TTC549 (cell line): ENCODE results near the gene DACT1.

Experiments used
- FAIRE-seq: peaks from 2 replicates; lab custom pipeline; 2012; peaks lifted over from hg19 to GRCh38; lab: Jason Lieb, UNC

DACT1 gene

DNA sequence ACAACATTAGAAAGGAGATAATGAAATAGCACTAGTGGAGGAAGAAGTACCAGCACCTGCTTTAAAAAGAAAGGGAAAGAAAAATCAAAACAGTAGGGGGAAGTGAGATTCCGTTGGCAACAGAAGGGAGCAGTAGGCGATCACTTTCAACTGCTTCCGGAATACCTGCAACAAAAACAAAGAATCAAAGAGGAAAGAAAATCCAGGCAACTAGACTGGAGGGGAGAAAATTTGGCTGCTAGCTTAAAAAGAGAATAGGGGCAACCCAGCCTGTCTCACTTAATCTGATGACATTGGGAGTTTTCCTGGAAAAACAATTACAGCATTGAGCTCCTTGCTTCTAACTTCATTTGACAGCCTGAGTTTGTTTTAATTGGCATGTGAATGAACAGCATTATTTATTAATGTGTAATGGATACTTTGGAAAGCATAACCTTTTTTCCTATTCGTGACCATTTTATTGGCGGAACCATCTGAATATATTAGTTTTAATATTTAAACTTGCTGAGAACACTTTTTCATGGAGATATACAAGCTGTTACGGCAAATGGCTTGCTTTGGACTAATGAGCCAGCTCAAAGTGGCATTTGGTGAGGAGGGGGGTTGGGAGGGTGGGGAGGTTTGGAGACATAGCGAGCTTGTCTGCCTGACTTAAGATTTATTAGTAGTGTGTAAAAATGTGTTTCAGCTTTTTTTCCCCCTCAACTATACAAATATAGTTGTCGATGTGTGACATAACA lies 2.5 kb upstream of the DACT1 start:
- FAIRE-seq, result no peak

GRCh38 chr14:58636129-58636528 lies 1.6 kb upstream of the DACT1 start:
- no peak for FAIRE-seq

- no peak for FAIRE-seq
These were observed 747 bp upstream of the DACT1 start for GRCh38 chr14:58637040-58637390.

DNA sequence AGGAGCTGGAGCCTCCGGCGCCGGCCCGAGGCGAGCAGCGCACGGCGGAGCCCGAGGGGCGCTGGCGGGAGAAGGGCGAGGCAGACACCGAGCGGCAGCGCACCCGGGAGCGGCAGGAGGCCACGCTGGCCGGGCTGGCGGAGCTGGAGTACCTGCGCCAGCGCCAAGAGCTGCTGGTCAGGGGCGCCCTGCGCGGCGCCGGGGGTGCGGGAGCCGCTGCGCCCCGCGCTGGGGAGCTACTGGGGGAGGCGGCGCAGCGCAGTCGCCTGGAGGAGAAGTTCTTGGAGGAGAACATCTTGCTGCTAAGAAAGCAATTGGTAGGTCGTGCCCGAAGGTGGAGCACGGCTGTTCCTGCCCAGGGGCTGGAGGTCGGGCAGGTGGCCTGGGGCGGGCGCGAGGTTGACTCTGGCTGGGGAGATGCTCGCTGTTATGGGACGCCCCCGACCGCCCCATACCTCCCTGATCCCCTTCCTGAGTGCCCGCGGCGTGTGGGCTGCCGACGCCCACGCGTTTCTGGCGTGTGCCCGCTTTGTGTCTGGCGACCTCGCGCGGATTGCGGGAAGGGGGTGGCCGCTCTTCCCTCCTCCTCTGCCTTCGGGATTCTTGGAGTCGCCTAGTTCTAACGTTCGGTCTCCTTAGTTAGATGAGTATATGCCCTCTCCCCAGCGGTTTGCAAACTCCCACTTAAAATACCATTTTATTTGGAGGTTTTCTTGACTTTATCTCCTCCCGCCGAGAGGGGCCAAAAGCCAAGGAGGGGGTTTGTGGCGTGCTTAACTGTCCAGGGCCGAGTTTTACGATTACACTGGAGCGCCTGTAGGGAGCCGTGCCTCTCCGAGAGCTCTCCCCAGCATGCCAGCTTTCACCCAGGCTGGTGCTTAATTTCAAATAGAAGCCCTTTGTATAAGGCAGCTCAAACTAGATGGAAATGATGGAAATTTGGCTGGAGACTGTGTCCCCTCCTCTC lies 752 bp downstream of the DACT1 start:
- no peak for FAIRE-seq

DNA sequence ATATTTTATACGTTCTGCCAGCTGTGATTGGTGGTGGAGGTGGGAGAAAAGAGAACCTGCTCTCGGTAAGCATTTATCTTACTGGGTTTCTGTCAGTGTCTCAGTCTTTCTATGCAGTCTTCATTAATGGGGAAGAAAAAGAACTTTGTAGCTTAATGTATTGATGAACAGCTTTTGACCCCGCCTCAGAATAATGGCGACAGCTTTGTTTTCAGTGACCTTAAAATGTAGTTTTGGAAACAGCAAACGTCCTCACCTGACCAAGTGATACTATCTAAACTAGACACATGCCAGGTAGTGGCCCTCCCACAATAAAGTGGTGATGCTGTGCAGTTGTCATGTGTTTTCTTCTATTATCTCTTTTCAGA lies 1.4 kb downstream of the DACT1 start:
- FAIRE-seq, result no peak

GRCh38 chr14:58639842-58640484 lies 2.2 kb downstream of the DACT1 start:
- no peak for FAIRE-seq

DNA sequence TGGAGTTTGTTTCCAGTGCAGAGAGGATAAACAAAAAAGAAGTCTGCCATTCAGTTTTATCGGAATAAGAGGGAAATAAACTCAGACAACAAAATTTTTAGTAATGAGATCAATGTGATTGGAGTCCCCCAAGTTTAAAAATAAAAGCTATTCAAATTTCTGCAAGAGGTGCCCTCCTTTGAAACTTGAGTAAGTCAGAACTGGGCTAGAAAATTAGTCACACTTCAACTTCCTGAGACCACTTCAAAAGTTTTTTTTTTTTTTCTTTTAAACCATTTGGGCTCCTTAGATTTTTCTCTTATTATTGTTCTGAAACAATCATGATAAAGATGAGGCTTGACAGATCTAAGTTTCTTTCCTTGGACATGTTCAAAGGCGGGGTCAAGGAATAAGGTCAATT lies 3.2 kb downstream of the DACT1 start:
- no peak for FAIRE-seq

DNA sequence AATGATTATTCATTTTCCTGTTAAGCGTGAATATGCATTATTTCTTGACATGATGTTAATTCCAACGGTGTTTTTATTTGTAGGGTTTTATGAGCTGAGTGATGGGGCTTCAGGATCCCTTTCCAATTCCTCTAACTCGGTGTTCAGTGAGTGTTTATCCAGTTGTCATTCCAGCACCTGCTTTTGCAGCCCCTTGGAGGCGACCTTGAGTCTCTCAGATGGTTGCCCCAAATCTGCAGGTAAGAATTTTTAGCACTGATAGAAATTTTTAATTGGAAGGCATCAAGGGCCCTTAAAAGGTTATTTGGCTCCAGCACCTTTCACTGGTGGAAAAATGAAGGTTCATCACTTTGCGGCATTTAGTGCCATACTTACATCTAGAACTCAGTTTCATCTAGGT lies 3.7 kb downstream of the DACT1 start:
- no peak for FAIRE-seq

DNA sequence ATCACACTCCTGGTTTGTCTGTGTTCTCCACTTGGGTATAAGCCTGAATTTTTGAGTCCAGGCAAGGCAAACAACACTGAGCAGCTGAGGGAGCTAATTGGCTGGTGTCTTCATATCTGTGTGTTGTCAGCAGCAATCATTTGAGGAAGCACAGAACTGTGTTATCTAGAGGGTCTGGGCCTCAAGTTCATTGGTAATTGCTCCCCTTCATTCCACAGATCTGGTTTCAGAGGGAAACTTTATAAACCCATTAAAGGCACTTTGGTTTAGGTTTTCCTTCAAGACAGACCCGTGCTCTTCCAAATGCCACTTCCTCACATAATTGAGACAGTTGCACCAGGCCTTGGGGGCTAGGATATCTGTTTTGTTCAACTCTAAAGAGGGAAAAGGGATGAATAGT lies 5.6 kb downstream of the DACT1 start:
- no peak for FAIRE-seq

- no peak for FAIRE-seq
These were observed 7.9 kb downstream of the DACT1 start for GRCh38 chr14:58645641-58646040.

GRCh38 chr14:58646479-58646878 lies 8.7 kb downstream of the DACT1 start:
- no peak for FAIRE-seq

DNA sequence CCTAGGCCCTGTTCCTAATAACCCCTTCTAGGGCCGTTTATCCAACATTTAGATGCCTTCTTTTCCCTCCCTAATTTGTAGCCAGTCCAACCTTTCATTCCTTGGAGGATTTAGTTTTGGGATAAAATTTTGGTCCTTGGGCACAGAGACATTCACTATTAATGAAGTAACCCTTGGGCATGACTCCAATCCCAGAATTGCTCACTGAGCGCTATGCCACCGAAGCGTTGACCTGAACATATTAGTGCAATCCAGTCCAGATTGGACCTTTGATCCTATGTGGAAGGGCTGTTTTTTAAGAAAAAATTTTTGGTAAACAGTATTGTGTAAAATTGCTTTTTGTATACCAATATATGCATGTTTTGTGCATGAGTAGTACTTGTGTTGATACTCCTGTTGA lies 10.0 kb downstream of the DACT1 start:
- no peak for FAIRE-seq

- FAIRE-seq, result no peak
These were observed 13.1 kb downstream of the DACT1 start for GRCh38 chr14:58650857-58651256.

DNA sequence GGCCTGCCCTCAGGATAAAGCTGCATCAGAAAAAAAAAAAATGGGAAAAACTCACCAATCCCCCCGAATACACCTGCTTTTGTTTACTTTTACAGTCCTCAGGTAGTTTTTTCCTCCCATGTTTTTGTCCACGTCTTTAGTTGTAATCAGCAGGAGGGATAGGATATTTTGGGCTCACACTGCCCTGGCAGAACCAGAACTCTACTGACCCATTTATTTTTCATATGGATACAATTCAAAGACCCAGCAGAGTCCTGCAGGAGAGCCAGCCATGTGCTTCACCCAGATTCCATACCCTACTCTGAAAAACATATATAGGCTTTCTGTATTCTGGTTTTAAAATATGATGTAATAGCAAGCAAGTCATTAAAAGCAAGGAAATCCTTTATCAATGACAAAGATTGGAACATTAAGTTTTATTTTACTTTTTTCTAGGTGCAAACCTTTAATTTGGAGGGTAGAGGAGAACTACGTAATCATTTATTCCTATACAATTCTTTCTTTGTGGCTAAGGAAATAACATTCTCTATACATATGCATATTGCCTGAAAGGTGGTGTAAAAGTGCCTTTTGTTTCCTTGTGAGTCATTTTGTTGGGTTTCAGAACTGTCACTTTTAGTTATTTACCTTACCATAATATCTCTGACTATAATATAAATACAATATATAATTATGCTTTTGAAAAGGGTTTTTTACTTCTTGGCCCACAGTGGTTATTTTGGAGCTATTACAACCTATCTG lies 19.1 kb downstream of the DACT1 start:
- FAIRE-seq, result no peak

GRCh38 chr14:58659061-58659460 lies 21.3 kb downstream of the DACT1 start:
- no peak for FAIRE-seq

DNA sequence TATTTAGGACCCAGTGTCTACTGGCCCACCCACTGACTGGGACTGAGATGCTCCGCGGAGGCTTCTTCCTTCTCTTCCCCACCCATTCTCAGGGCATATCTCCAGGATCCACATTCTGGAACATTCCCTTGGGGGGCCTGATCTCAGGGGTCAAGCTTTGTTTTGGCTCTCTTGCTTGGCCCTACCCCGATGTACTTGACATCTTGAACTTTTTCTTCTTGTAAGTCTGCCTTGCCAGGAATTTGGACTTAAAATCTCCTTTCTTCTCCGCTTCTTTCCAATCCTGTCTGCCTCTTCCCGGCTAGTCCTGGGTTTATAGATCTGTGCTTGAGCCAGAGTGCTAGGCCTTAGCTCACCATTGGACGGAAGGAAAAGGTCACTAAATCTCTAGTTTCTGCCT lies 22.1 kb downstream of the DACT1 start:
- FAIRE-seq, result no peak

- FAIRE-seq, result no peak
These were observed 22.6 kb downstream of the DACT1 start for GRCh38 chr14:58660407-58660806.

- FAIRE-seq, result no peak
These were observed 24.3 kb downstream of the DACT1 start for GRCh38 chr14:58662018-58662417.

- FAIRE-seq, result no peak
These were observed 25.0 kb downstream of the DACT1 start for GRCh38 chr14:58662759-58663158.

DNA sequence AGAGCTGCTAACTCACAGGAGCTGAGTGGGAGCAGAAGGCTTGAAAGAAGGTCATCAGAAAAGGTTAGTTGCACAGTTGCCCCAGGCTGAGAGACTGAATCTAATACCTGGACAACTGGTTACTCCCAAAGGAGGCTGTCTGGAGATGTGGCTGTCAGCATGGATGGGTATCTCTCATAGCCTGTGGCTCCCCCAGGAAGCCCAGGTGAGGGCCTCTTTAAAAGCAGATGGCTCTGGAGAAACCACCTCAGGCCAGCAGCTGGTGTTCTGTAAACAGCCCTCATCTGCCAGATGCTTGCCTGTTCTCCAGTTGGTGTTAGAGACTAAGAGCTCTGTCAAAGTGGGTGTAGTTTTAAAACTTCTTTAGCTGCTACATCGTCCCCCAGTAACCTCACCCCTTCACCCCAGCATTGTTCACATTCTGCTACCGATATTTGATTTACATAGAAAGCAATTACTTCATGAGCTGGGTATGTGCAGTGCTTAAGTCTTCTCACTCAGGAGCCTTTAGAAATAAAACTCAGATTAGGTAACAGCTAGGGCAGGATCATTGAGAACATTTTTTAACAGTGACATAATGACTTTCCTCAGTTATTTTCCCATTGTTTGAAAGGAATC lies 25.8 kb downstream of the DACT1 start:
- no peak for FAIRE-seq

DNA sequence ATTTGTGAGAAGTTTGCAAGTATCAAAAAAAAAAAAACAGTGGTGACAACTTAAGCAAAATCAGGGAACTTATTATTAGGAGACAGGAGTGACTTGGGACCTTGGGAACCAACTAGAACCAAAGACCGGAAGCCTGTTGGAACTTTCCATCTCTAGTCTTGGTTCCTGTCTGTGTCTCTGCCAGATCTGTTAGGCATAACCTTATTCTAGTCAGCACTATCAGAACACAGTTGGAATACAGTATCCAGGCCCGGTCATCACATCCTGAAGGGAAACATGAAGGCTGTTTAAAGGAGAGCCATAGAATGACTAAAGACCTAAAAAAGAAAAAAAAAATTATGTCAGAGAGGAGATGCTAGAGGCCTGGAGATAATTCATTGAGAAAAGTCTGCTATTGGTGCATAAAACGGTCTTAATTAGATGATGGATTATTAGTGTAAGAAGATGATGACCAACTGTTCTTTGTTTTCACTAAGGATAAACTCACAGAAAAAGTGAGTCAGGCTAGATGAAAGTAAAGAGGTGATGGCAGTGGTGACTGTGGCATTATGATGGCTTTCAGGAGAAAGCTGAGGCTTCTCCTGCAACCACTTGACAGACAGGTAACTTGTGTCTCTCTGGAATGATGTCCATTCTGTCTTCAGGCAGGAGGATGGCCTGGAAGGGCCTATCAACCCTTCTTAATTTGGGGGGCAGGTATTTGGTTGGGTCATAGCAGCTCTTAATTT lies 28.2 kb downstream of the DACT1 start:
- no peak for FAIRE-seq
